GM19463 (cell line): ENCODE data around the gene OGT.
"Not testable (repeated sequence)": the region's sequence is repeated elsewhere in the genome, so short reads cannot be mapped to it uniquely, and the experiment has no call there.

Experiments
- ATAC-seq: cut with Tn5 transposase; IDR thresholded peaks from one replicate; pipeline ENCODE4 v1.9.1; 2021; ENCODE audit warnings: mild to moderate bottlenecking, moderate library complexity; ENCODE audit not compliant: unreplicated experiment

OGT gene

GRCh38 chrX:71579990-71580380 lies 47.1 kb downstream of the OGT start:
- no peak for ATAC-seq

- no peak for ATAC-seq
These were observed 48.3 kb downstream of the OGT start for GRCh38 chrX:71581210-71581609.

GRCh38 chrX:71586929-71587328 lies 54.0 kb downstream of the OGT start:
- ATAC-seq, result no peak

- ATAC-seq, result not testable (repeated sequence)
These were observed 60.3 kb downstream of the OGT start for GRCh38 chrX:71593210-71593609.

GRCh38 chrX:71599965-71600364 lies 67.1 kb downstream of the OGT start:
- no peak for ATAC-seq

- no peak for ATAC-seq
These were observed 70.7 kb downstream of the OGT start for GRCh38 chrX:71603618-71604017.

- no peak for ATAC-seq
These were observed 71.2 kb downstream of the OGT start for GRCh38 chrX:71604141-71604540.

- ATAC-seq, result no peak
These were observed 72.1 kb downstream of the OGT start for GRCh38 chrX:71604796-71605568.

- ATAC-seq, result no peak
These were observed 73.8 kb downstream of the OGT start for GRCh38 chrX:71606536-71607216.

GRCh38 chrX:71607488-71607887 lies 74.6 kb downstream of the OGT start:
- ATAC-seq, result no peak

- no peak for ATAC-seq
These were observed 76.3 kb downstream of the OGT start for GRCh38 chrX:71609095-71609750.

- not testable (repeated sequence) for ATAC-seq
These were observed 78.8 kb downstream of the OGT start for GRCh38 chrX:71611736-71612135.

- ATAC-seq, result no peak
These were observed 79.4 kb downstream of the OGT start for GRCh38 chrX:71612256-71612655.

GRCh38 chrX:71615056-71615455 lies 82.2 kb downstream of the OGT start:
- ATAC-seq, result no peak

GRCh38 chrX:71615954-71616353 lies 83.0 kb downstream of the OGT start:
- ATAC-seq, result no peak

GRCh38 chrX:71616672-71617529 lies 84.0 kb downstream of the OGT start:
- ATAC-seq, result no peak

- ATAC-seq, result no peak
These were observed 84.8 kb downstream of the OGT start for GRCh38 chrX:71617742-71618141.

- ATAC-seq, result peak; percentile 62
These were observed 85.4 kb downstream of the OGT start, which contains the start of gene CXCR3 for GRCh38 chrX:71618303-71618721. Gene CXCR3 (minus strand): TSS chrX:71618511. CDS start chrX:71618449, 62 bp downstream.

GRCh38 chrX:71618787-71619186 lies 85.9 kb downstream of the OGT start:
- no peak for ATAC-seq

- no peak for ATAC-seq
These were observed 86.3 kb downstream of the OGT start for GRCh38 chrX:71619193-71619592.

- no peak for ATAC-seq
These were observed 87.1 kb downstream of the OGT start for GRCh38 chrX:71619986-71620385.
